Measurements from ENCODE around the gene SLC35E3.

The SLC35E3 gene

DNA sequence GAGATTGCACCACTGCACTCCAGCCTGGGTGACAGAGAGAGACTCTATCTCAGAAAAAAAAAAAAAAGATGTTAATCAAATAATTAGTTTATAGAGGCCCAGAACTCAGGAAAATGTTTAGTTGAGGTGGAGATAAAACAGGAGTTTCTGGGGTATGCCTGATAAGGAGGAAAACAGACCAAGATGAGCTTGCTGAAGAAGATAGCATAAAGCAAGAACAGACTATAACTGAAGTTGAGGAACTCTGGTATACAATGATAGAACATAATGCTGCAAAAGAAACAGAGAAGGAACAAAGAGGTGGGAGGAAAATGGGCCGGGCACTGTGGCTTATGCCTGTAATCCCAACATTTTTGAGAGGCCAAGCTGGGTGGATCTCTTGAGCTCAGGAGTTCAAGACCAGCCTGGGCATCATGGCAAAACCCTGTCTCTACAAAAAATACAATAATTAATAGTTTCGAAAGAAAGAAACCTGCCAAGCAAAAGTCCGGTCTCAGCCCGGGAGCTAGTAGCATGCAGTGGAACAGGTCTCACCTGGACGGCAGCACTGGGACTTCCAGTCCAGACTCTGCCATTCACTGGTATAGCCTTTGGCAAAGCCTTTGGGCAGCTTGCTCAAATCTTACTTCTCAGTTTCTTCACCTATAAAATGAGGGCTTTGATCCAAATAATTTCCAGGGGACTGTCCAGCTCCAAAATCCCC lies 25.4 kb downstream of the SLC35E3 start:
- no peak overlapping the region for H3K27ac ChIP-seq
- in situ Hi-C loops (cut with HindIII; ENCODE audit: low pct_ligation_motif_present, low sequenced_read_pairs) = no loop called here
- TF ChIP-seq, protein P1, sequence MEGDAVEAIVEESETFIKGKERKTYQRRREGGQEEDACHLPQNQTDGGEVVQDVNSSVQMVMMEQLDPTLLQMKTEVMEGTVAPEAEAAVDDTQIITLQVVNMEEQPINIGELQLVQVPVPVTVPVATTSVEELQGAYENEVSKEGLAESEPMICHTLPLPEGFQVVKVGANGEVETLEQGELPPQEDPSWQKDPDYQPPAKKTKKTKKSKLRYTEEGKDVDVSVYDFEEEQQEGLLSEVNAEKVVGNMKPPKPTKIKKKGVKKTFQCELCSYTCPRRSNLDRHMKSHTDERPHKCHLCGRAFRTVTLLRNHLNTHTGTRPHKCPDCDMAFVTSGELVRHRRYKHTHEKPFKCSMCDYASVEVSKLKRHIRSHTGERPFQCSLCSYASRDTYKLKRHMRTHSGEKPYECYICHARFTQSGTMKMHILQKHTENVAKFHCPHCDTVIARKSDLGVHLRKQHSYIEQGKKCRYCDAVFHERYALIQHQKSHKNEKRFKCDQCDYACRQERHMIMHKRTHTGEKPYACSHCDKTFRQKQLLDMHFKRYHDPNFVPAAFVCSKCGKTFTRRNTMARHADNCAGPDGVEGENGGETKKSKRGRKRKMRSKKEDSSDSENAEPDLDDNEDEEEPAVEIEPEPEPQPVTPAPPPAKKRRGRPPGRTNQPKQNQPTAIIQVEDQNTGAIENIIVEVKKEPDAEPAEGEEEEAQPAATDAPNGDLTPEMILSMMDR (IDR thresholded peaks at IDR 0.05; ENCODE audit: low read depth, low read length, missing control alignments) = no peak
- peaks cover 2% of the 10 kb centered on the region for H3K36me3 ChIP-seq (replicated peaks)
- DNase-seq = no peak
- no peaks in the 10 kb centered on the region for H3K27me3 ChIP-seq (replicated peaks)
- no peak overlapping the region for H3K4me3 ChIP-seq (ENCODE audit: low read depth, low read length)

DNA sequence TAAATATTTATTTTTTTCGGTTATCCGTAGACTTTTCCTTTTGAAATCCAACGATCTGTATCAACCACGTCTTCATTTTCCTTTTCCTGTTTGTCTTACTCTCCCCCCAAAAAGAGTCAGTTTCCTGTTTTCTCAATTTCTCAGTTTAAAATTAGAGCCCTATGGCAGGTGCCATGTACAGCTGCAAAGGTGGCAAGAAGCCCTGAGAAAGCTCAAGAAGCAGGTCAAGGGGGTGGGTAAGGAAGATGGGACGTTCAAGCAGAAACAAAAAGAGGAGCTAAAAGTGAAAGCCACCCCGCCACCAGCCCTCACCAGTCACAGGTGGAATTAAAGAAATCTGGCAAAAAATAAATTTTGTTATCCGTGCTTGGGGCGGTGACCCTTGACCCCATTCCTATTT lies 26.7 kb downstream of the SLC35E3 start:
- H3K27ac ChIP-seq = no peak overlapping the region
- H3K4me3 ChIP-seq (ENCODE audit: low read depth, low read length) = no peak overlapping the region
- no peaks in the 10 kb centered on the region for H3K27me3 ChIP-seq (replicated peaks)
- DNase-seq = no peak
- TF ChIP-seq, protein P1 (IDR thresholded peaks at IDR 0.05; ENCODE audit: low read depth, low read length, missing control alignments) = no peak
- H3K36me3 ChIP-seq (replicated peaks) = no peaks in the 10 kb centered on the region
- in situ Hi-C loops (cut with HindIII; ENCODE audit: low pct_ligation_motif_present, low sequenced_read_pairs) = no loop called here

DNA sequence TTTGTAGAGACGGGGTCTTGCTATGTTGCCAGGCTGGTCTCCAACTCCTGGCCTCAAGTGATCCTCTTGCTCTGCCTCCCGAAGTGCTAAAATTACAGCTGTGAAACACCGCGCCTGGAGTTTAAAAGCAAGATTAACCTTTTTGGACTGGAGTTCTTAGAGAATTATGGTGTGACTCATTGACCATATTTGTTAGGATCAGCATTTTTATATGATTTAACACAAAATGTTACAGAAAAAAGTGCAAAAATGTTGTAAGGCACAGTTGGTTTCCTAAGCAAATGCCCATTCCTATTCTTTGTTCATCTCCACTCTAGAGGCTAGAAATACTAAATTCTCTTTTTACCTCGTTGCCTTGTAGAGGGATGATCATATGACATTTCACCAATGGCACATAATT lies 27.6 kb downstream of the SLC35E3 start:
- no peak for DNase-seq
- Histone ChIP-seq H3K4me3 (ENCODE audit: low read depth, low read length) (no peak overlapping the region), H3K27me3 (replicated peaks) (no peaks in the 10 kb centered on the region), H3K27ac (no peak overlapping the region), H3K36me3 (replicated peaks) (no peaks in the 10 kb centered on the region)
- TF ChIP-seq, protein P1 (IDR thresholded peaks at IDR 0.05; ENCODE audit: low read depth, low read length, missing control alignments) = no peak
- in situ Hi-C loops (cut with HindIII; ENCODE audit: low pct_ligation_motif_present, low sequenced_read_pairs) = no loop called here

DNA sequence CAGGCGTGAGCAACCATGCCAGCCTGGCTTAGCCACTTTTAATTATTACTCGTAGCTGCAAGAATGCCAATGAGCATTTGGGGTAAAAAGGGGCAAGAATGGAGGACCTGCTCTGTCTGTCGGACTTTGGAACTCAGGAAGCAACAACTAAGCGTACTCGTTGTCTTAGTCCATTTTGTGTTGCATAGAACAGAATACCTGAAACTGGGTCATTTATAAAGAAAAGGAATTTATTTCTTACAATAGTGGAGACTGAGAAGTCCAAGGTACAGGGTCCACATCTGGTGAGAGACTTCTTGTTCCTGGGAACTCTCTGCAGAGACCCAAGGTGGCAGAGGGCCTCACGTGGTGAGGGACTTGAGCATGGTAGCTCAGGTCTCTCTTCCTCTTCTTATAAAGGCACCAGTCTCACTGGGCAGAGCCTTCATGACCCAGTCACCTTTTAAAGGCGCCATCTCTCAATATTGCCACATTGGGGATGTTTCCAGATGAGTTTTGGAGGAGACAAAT lies 29.2 kb downstream of the SLC35E3 start:
- no peak overlapping the region for H3K27ac ChIP-seq
- in situ Hi-C loops (cut with HindIII; ENCODE audit: low pct_ligation_motif_present, low sequenced_read_pairs) = no loop called here
- H3K4me3 ChIP-seq (ENCODE audit: low read depth, low read length) = no peak overlapping the region

DNA sequence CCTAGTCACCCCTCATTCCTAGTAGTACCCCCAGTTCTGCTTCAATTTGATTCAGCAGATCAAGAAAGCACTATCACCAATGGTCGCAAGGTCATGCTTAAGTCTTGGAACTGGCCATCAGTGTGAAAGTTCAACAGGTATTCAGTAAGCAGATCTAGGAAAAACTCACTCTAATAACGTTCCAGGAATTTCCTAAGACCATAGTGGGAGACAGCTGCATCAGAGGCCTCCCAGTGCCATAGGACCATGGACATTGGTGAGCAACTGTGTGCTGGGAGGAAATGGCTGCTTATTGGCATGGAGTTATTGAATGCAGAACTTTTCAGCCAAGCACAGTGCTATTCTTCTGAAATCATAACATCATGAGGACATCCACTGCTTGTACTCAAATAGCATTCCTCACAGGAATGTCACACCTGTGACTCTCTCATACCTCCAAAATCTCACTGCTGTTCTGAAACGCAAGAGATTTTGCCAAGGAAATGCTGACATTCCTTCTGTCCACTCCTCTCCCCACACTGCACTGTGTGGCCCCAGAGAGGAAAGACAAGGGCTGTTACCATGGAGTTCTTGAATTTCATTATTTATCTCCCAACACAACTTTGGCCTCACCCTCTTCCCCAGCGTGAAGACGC lies 31.1 kb downstream of the SLC35E3 start:
- TF ChIP-seq, protein P1 (IDR thresholded peaks at IDR 0.05; ENCODE audit: low read depth, low read length, missing control alignments) = no peak
- H3K27me3 ChIP-seq (replicated peaks) = no peaks in the 10 kb centered on the region
- no peak overlapping the region for H3K4me3 ChIP-seq (ENCODE audit: low read depth, low read length)
- H3K36me3 ChIP-seq (replicated peaks) = no peaks in the 10 kb centered on the region
- in situ Hi-C loops (cut with HindIII; ENCODE audit: low pct_ligation_motif_present, low sequenced_read_pairs) = no loop called here
- no peak overlapping the region for H3K27ac ChIP-seq
- DNase-seq = no peak

More for the DNA sequence above, 29.2 kb downstream of the SLC35E3 start:
- no peaks in the 10 kb centered on the region for H3K36me3 ChIP-seq (replicated peaks)
- no peaks in the 10 kb centered on the region for H3K27me3 ChIP-seq (replicated peaks)
- TF ChIP-seq, protein P1 (IDR thresholded peaks at IDR 0.05; ENCODE audit: low read depth, low read length, missing control alignments) = no peak
- DNase-seq = no peak
